NCI-H146 treated with DMSO at 0.1 percent for 48 hours (cell line): ENCODE data around the gene RXFP2.
A peak's percentile ranks its signal among the peaks of the same experiment; 100 is the strongest.

Experiments used
- DNase-seq: peaks from one replicate; lab custom pipeline; 2025; ENCODE audit not compliant: unreplicated experiment; lab: John Stamatoyannopoulos, UW

The RXFP2 gene

DNA sequence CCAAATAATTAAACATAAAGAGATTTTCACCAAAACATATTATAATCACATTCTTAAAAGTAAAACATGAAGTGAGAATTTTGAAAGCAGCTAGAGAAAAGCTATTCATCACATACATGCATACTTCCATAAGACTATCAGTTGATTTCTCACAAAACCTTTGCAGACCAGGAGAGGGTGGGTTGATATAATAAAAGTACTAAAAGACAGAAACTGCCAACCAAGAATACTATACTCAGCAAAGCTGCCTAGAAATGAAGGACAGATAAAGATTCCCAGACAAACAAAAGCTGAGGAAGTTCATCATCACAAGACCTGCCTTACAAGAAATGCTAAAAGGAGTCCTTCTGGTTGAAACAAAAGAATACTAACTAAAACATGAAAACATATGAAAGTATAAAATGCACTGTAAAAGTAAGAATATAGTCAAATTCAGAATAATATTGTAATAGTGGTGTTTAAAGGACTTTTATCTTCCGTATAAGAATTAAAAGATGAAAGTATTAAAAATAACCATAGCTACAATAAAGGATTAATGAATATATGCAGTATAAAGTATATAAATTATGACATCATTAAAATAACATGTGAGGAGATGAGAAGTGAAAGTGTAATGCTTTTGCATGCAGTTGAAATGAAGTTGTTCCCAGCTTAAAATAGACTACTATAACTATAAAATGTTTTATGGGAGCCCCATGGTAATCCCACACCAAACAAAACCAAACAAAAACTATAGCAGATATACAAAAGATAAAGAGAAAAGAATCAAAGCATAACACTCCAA is 76.2 kb downstream of the RXFP2 start:
- no peak for DNase-seq

- DNase-seq: no peak
These were observed 78.9 kb downstream of the RXFP2 start for GRCh38 chr13:31818236-31818635.

DNA sequence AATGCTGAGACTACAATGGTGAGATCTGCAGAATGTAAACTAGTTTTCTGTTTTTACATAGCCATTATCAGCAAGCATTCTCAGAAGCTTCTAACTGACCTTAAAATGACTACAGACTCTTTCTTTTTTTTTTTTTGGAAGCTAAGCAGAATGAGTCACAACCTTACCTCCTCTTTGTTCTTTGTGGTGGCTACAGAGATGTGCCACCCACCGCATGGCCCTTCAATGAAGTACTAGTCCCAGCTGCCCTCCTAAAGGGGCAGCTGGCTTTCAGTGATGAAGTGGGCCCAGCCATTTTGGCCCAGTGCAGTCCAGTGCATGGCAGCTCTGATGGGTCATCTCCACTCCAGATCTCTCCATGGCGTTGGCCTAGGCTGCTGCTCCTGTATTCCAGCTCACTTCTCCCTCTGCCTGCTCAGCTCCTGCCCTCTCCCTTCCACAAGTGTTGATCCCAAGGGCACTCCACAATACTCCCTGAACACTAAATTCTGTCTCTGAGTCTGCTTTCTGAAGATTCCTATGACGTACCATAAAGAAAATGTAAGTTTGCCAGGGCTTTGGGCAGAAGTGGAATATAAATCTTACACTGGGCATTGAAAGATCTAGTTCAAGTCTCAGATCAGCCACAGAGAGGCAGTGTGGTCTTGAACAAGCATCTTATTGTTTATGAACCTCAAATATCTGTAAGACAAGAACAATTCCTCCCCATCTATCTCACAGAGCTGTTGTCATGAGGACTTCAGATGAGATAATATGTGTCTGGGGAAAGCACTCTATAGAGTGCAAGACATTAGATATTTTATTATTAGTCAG is 85.6 kb downstream of the RXFP2 start:
- DNase-seq: peak; percentile 17

- DNase-seq: no peak
These were observed 87.2 kb downstream of the RXFP2 start for GRCh38 chr13:31826521-31826920.

DNA sequence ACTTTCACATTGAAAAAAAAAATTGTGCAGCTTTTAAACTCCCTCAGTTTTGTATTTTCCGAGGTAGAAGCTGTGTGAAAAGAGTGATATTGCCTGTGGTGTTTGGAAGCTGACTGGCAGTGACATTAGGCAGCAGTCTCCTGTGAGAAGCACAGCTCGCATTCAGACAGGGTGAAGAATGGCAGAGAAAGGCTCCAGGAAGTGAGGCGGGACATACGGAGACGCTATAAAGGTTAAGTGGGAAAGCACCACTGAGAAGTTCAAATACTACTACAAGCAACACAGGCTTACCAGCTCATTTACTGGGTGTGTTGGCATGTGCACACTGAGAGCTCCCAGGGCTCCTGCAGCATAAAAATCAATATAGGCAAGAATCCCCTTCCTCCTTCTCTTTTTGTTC is 88.4 kb downstream of the RXFP2 start:
- no peak for DNase-seq

- peak; percentile 25 for DNase-seq
These were observed 96.6 kb downstream of the RXFP2 start for GRCh38 chr13:31835932-31836331.

- no peak for DNase-seq
These were observed 103.7 kb downstream of the RXFP2 start for GRCh38 chr13:31843044-31843443.

- peak; percentile 86 for DNase-seq
These were observed 107.0 kb downstream of the RXFP2 start for GRCh38 chr13:31846182-31846938.

DNA sequence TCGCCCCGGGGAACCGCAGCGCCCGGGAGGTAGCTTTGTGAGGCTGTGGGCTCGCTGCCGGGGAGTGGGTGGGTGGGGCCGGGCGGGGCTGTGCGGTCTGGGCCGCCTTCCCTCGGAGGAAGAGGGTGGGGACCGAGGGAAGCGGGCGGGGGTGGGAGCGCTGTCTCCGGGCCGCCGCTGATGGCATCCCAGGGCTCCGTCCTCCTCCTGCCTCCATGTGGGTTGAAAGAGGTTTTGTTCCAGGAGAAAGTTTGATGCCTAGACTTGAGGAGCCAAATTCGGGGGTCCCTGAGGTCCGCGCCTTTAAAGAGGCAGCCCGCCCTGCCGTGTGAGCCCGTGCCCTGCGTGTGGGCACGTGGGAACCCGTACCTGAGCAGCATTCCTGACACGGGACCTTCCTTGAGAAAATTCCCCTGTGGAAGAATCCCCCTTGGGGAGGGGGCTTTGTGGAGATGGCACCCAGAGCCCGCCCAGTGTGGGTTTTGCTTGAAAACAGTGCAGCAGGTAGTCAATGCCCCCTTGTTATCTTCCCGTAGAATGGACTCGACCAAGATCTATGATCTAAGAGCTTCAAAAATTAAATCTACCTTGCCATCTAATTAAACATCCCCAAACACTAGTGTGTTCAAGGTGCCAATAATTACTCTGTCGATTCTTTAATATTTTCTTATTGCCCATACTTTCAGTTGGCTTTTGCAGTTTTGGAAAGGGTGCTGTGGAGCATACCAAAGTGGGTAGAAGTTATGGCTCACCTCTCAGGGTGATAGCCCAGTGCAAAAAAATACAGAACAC is 107.8 kb downstream of the RXFP2 start:
- DNase-seq: peak; percentile 53

- DNase-seq: no peak
These were observed 109.3 kb downstream of the RXFP2 start for GRCh38 chr13:31848621-31849020.

DNA sequence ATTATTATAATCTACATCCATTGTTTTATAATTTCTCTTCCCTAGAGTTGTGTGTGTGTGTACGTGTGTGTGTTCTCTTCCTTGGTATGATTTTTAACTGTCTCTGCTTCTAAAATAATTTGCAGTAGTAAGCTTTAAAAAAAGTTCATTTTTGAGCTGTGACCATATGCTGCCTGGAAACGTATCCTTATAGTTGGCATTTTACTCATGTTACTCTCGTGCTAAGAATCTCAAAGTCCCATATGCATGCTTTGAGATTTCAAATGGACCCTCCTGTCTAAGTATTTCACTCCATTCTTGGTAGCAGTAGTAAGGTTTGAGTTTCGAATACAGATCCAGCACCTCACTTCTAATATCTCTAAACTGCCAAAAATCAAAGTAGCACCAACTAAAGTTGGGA is 109.9 kb downstream of the RXFP2 start:
- no peak for DNase-seq

DNA sequence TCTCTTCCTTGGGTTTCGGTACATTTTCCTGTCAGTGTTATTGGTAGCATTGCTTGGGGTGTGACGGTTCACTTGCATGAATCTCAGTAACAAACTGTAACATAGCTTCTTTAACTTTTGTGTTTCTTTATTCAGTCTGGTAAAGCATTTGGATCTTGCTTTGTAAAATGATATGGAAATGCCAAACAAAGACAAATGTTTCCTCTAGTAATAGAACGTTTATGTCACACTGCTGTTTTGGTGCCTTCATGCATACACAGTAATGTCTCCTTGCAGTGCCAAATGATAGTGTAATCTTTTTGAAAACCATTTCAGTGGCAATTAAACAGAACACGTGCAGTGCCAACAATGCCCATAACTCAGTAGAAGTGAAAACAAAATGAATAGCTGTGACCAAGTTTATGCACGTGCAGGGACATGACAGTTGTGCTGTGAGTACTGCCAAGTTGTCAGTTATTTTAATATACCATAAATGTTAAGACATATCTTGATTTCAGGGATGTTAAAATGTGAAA is 110.8 kb downstream of the RXFP2 start:
- no peak for DNase-seq

- no peak for DNase-seq
These were observed 111.9 kb downstream of the RXFP2 start for GRCh38 chr13:31851216-31851615.
